ENCODE measurements around the gene TGFBR3L. TPM values are rescaled to one million over a fixed set of nuclear protein-coding genes. Genes with fewer than 3 reads are reported as not detected.

TGFBR3L gene
- total and polyA plus RNA-seq, 2 of the 13 experiments (the other 11 are each of a cell fraction or from before 2014, with no cell fraction given), result 0.20 to 1.0 TPM

GRCh38 chr19:7916103-7916954 is 1.7 kb downstream of the TGFBR3L start (continued):
- TF ChIP-seq ZHX1 (CRISPR knock-in tag; IDR thresholded peaks at IDR 0.05; ENCODE audit: low read depth) (peak; percentile 42; the same call in 1 of the 2 replicates), THAP9 (CRISPR knock-in tag; IDR thresholded peaks at IDR 0.05; ENCODE audit: borderline replicate concordance) (0 out of 2 replicates have a peak, but pooled peaks have one; percentile 30)
- TF ChIP-seq, protein P1, sequence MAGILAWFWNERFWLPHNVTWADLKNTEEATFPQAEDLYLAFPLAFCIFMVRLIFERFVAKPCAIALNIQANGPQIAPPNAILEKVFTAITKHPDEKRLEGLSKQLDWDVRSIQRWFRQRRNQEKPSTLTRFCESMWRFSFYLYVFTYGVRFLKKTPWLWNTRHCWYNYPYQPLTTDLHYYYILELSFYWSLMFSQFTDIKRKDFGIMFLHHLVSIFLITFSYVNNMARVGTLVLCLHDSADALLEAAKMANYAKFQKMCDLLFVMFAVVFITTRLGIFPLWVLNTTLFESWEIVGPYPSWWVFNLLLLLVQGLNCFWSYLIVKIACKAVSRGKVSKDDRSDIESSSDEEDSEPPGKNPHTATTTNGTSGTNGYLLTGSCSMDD (CRISPR knock-in tag; IDR thresholded peaks at IDR 0.05), result no peak

All from HepG2 (cell line).